Fibroblast of the aortic adventitia (primary cell): ENCODE data around the gene STOM. TPM values are rescaled to one million over a fixed set of nuclear protein-coding genes. Genes with fewer than 3 reads are reported as not detected.

Experiments used
- DNase-seq: peaks from one replicate; pipeline ENCODE4 v3.0.0-alpha.2; 2010; ENCODE audit warnings: low read depth
- H3K4me3 ChIP-seq: 2 replicates; pipeline ENCODE4 v1.5.1; 2011; ENCODE audit warnings: low read depth, mild to moderate bottlenecking, control low read depth, low read length, moderate library complexity
- total RNA-seq: library from RNA; depleted of rRNA; stranded (reverse); fragments of >200 nt; gene quantifications from 2 replicates; pipeline ENCODE4 v1.2.3, GENCODE V29; 2012; ENCODE audit warnings: low replicate concordance
- TF ChIP-seq, protein P1 (sequence below): IDR thresholded peaks from 2 replicates; pipeline ENCODE4 v1.5.1; 2011; ENCODE audit warnings: mild to moderate bottlenecking, low read length, control low read depth, inconsistent platforms; ENCODE audit not compliant: insufficient read depth

Gene STOM
- total RNA-seq, 1 donor: 115 TPM

DNA sequence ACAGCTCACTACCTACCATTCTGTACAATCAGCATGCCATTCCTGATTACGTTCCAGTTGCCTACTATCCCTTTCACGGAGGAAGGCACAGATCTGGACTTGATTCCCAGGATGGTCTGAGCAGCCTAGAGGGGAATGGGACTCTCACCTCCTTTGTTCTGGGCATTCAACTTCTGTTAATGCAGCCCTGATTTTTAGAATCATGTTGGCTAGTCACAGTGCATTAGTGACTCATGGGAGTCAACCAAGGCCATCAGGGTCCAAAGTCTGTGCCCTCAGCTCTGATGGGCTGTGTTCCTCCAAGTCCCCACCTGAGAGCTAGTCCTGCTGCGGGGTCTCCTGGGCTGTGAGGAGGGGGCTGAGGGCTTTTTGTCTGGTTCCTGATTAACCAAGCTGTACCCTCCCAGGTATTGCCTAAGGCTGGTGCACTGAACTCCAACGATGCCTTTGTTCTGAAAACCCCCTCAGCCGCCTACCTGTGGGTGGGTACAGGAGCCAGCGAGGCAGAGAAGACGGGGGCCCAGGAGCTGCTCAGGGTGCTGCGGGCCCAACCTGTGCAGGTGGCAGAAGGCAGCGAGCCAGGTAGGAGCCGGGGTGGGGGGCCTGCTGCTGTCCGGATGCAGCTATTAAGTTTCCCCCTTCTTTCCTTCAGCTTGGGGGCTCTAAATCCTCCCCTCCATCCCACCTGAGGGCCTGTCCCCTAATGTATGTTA, 43.0 kb downstream of the STOM start:
- TF ChIP-seq, protein P1, sequence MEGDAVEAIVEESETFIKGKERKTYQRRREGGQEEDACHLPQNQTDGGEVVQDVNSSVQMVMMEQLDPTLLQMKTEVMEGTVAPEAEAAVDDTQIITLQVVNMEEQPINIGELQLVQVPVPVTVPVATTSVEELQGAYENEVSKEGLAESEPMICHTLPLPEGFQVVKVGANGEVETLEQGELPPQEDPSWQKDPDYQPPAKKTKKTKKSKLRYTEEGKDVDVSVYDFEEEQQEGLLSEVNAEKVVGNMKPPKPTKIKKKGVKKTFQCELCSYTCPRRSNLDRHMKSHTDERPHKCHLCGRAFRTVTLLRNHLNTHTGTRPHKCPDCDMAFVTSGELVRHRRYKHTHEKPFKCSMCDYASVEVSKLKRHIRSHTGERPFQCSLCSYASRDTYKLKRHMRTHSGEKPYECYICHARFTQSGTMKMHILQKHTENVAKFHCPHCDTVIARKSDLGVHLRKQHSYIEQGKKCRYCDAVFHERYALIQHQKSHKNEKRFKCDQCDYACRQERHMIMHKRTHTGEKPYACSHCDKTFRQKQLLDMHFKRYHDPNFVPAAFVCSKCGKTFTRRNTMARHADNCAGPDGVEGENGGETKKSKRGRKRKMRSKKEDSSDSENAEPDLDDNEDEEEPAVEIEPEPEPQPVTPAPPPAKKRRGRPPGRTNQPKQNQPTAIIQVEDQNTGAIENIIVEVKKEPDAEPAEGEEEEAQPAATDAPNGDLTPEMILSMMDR: no peak
- no peak for DNase-seq
- H3K4me3 ChIP-seq: no peak overlapping the region

GRCh38 chr9:121326130-121326838, 43.8 kb downstream of the STOM start:
- H3K4me3 ChIP-seq: no peak overlapping the region
- peak; percentile 99 for DNase-seq
- TF ChIP-seq, protein P1: no peak

DNA sequence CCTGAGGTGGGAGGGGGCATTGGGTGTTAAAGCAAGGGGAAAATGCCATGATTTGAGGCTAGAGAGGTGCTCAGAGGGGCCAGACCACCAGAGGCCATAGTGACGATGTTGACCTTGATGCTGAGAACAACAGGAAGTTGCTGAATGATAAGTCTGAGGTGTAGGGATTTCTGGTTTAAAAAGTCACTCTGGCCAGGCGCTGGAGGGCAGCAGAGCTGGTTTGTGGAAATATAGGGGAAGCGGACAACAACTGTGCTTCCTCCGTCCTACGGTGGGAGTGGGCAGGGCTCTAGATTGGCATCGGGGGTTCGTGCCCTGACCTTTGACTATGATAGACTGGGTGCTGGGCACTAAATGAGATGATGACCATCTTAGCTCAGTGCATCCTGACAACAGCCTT, 44.7 kb downstream of the STOM start:
- TF ChIP-seq, protein P1: no peak
- H3K4me3 ChIP-seq: no peak overlapping the region
- no peak for DNase-seq

- H3K4me3 ChIP-seq: no peak overlapping the region
- TF ChIP-seq, protein P1: no peak
- no peak for DNase-seq
Measured at GRCh38 chr9:121324755-121325154, 45.3 kb downstream of the STOM start.

DNA sequence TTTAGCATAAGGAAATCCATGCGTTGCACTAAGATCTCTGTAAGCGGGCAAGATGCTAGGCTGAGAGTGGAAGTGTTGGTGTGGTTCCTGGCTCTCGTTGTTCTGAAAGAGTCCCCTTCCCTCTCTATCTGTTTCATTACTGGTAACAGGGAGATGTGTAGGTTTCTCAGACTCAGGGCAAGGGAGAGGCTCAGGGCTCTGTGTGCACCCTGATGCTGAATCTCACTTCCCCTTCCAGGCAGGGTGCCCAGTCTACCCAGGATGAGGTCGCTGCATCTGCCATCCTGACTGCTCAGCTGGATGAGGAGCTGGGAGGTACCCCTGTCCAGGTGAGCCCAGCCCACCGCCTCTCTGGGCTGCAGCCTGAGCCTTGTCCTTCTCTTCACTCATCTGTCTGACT, 45.7 kb downstream of the STOM start:
- DNase-seq: no peak
- H3K4me3 ChIP-seq: no peak overlapping the region
- TF ChIP-seq, protein P1: no peak

GRCh38 chr9:121323449-121324151, 46.5 kb downstream of the STOM start:
- TF ChIP-seq, protein P1: no peak
- H3K4me3 ChIP-seq: no peak overlapping the region
- DNase-seq: no peak
